K562 (cell line): ENCODE measurements around the gene SNX33. TPM values are rescaled to one million over a fixed set of nuclear protein-coding genes. Genes with fewer than 3 reads are reported as not detected.

Experiments used
- ELF2 ChIP-seq: fragments of 250-450 bp; sonication (Bioruptor Pico); IDR thresholded peaks from 2 replicates; pipeline ENCODE4 v1.5.0; 2021; ENCODE audit warnings: mild to moderate bottlenecking
- GABPB2 ChIP-seq: fragments of 250-450 bp; sonication (Bioruptor Pico); conservative IDR thresholded peaks from 2 replicates; pipeline ENCODE4 v1.5.1; 2021; ENCODE audit warnings: mild to moderate bottlenecking
- KDM1A ChIP-seq, 2 experiments: fragments of 450-650 bp; IDR thresholded peaks; 2 replicates each; pipeline ENCODE4 v1.6.1; 2016; ENCODE audit warnings: mild to moderate bottlenecking in 2 of 2
- KLF10 ChIP-seq: fragments of 250-450 bp; sonication (Bioruptor Pico); IDR thresholded peaks from 2 replicates; pipeline ENCODE4 v1.6.1; 2021; ENCODE audit warnings: matching md5 sums
- MCM5 ChIP-seq: fragments of 450-650 bp; IDR thresholded peaks from 2 replicates; pipeline ENCODE4 v1.6.1; 2016; ENCODE audit warnings: low read depth
- NBN ChIP-seq: fragments of 450-650 bp; IDR thresholded peaks from 2 replicates; pipeline ENCODE4 v1.6.1; 2016; ENCODE audit warnings: low read depth, mild to moderate bottlenecking
- NELFE ChIP-seq: IDR thresholded peaks from 2 replicates; pipeline ENCODE4 v1.6.1; 2011; ENCODE audit warnings: mild to moderate bottlenecking; ENCODE audit not compliant: insufficient read depth, insufficient read length
- POLR2AphosphoS2 ChIP-seq: IDR thresholded peaks from 2 replicates; pipeline ENCODE4 v1.6.1; 2012; ENCODE audit warnings: low read length, improper control_type of control experiment
- TBL1XR1 ChIP-seq, 2 experiments: IDR thresholded peaks; 2 replicates each; pipeline ENCODE4 v1.6.1; 2012; ENCODE audit warnings: improper control_type of control experiment in 2 of 2, low read length in 2 of 2, mild to moderate bottlenecking in 1 of 2
- ZBTB1 ChIP-seq: sonication (generic); formaldehyde crosslinking; IDR thresholded peaks from 2 replicates; pipeline ENCODE4 v1.8.1; 2023; ENCODE audit warnings: missing genetic modification reagents, low read depth, mild to moderate bottlenecking, borderline replicate concordance
- ZFP36 ChIP-seq: fragments of 150-350 bp; IDR thresholded peaks from 2 replicates; pipeline ENCODE4 v1.6.1; 2018; ENCODE audit warnings: low read length, low read depth; ENCODE audit not compliant: partially characterized antibody
- polyA plus RNA-seq, 8 experiments: library from polyadenylated mRNA; depleted of rRNA in 4 of 8; stranded (reverse) in 5 of 8; unstranded in 3 of 8; fragments of >200 nt; fragmentation: Nextera tagmentation in 2 of 8; fragmentation: Illumina TruSeq in 1 of 8; extraction: Ambion mirVana in 2 of 8; extraction: Trizol in 1 of 8; gene quantifications; 2 replicates each; pipeline versions ENCODE4 v1.2.1 to v1.2.3, GENCODE V29; 2011 to 2014; ENCODE audit warnings: inconsistent platforms in 1 of 8, missing spikeins in 1 of 8
- total RNA-seq, 7 experiments: library from RNA; depleted of rRNA in 6 of 7; stranded (reverse); fragments of >200 nt in 6 of 7; fragmentation: Illumina TruSeq in 2 of 7; extraction: Trizol in 2 of 7; gene quantifications; 2 replicates each; pipeline versions ENCODE4 v1.2.1 to v1.2.3, GENCODE V29; 2011 to 2021; ENCODE audit warnings: low replicate concordance in 1 of 7
- TF ChIP-seq, protein P1 (sequence below): fragments of 250-450 bp; sonication (Bioruptor Pico); IDR thresholded peaks from 2 replicates; pipeline ENCODE4 v1.4.0; 2020
- TF ChIP-seq, protein P2 (sequence below): fragments of 250-450 bp; sonication (Bioruptor Pico); IDR thresholded peaks from 2 replicates; pipeline ENCODE4 v1.4.0; 2020; ENCODE audit warnings: borderline replicate concordance
- TF ChIP-seq, protein P3 (sequence below): fragments of 250-450 bp; sonication (Bioruptor Pico); IDR thresholded peaks from 2 replicates; pipeline ENCODE4 v1.5.0; 2021
- TF ChIP-seq, protein P4 (sequence below): fragments of 250-450 bp; sonication (Bioruptor Pico); IDR thresholded peaks from 2 replicates; pipeline ENCODE4 v1.8.0; 2021; ENCODE audit warnings: moderate library complexity, mild to moderate bottlenecking, inconsistent platforms

The SNX33 gene
- total and polyA plus RNA-seq, 9 of the 15 experiments (the other 6 are each of a cell fraction or from before 2014, with no cell fraction given) = 1.4 to 14.1 (median 8.2) TPM

DNA sequence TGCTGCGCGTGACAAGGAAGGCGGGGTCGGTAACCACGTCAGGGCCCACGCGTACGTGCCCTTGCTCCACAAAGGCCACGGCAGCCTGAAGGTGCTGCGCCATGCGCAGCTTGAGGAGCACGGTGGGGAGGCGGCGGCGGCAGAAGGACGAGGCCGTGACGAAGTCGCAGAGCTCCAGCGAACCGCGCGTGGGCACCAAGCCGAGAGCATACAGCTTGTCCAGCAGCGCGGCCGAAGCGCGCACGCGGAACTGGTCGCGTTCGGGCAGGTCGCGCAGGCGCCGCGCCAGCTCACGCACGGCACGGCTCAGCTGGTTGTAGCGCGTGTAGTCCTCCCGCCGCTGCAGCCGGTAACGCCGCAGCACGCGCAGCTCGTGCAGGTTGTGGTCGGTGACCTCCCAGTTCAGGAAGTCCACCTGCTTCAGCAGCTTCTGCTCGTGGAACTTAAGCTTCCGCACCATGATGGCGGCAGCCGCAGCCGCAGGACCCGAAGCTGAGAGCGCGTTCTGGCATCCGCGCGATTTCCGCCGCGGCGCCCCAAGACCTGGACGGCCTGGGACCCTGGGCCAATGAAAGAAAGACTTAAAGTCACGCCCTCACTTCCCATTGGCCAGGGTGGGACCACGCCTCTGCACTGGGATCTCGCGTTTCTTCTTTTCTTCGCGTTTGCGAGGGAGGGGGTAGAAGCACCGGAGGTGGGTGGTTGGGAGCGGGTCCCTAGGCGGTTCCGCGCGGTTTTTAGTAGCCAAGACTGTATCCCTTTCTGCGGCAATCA is 7.8 kb upstream of the SNX33 start, which contains the start of gene IMP3 (continued):
- TF ChIP-seq, protein P1, sequence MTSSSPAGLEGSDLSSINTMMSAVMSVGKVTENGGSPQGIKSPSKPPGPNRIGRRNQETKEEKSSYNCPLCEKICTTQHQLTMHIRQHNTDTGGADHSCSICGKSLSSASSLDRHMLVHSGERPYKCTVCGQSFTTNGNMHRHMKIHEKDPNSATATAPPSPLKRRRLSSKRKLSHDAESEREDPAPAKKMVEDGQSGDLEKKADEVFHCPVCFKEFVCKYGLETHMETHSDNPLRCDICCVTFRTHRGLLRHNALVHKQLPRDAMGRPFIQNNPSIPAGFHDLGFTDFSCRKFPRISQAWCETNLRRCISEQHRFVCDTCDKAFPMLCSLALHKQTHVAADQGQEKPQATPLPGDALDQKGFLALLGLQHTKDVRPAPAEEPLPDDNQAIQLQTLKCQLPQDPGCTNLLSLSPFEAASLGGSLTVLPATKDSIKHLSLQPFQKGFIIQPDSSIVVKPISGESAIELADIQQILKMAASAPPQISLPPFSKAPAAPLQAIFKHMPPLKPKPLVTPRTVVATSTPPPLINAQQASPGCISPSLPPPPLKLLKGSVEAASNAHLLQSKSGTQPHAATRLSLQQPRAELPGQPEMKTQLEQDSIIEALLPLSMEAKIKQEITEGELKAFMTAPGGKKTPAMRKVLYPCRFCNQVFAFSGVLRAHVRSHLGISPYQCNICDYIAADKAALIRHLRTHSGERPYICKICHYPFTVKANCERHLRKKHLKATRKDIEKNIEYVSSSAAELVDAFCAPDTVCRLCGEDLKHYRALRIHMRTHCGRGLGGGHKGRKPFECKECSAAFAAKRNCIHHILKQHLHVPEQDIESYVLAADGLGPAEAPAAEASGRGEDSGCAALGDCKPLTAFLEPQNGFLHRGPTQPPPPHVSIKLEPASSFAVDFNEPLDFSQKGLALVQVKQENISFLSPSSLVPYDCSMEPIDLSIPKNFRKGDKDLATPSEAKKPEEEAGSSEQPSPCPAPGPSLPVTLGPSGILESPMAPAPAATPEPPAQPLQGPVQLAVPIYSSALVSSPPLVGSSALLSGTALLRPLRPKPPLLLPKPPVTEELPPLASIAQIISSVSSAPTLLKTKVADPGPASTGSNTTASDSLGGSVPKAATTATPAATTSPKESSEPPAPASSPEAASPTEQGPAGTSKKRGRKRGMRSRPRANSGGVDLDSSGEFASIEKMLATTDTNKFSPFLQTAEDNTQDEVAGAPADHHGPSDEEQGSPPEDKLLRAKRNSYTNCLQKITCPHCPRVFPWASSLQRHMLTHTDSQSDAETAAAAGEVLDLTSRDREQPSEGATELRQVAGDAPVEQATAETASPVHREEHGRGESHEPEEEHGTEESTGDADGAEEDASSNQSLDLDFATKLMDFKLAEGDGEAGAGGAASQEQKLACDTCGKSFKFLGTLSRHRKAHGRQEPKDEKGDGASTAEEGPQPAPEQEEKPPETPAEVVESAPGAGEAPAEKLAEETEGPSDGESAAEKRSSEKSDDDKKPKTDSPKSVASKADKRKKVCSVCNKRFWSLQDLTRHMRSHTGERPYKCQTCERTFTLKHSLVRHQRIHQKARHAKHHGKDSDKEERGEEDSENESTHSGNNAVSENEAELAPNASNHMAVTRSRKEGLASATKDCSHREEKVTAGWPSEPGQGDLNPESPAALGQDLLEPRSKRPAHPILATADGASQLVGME = 0 out of 2 replicates have a peak, but pooled peaks have one; percentile 13
- TF ChIP-seq NELFE = peak; percentile 4
- TF ChIP-seq NBN = no peak
- TF ChIP-seq, protein P2, sequence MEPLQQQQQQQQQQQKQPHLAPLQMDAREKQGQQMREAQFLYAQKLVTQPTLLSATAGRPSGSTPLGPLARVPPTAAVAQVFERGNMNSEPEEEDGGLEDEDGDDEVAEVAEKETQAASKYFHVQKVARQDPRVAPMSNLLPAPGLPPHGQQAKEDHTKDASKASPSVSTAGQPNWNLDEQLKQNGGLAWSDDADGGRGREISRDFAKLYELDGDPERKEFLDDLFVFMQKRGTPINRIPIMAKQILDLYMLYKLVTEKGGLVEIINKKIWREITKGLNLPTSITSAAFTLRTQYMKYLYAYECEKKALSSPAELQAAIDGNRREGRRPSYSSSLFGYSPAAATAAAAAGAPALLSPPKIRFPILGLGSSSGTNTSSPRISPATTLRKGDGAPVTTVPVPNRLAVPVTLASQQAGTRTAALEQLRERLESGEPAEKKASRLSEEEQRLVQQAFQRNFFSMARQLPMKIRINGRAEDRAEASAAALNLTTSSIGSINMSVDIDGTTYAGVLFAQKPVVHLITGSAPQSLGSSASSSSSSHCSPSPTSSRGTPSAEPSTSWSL = no peak
- no peak for TF ChIP-seq ZFP36
- TF ChIP-seq ZBTB1 = peak; percentile 72; the same call in 1 of the 2 replicates
- TF ChIP-seq TBL1XR1 (IDR thresholded peaks at IDR 0.05; ENCODE audit: low read length in 2 of 2) = 0 out of 4 replicates have a peak, but pooled peaks of 1 of the 2 experiments have one; percentile 52
- TF ChIP-seq GABPB2 (CRISPR knock-in tag) = no peak
- TF ChIP-seq KLF10 = no peak
- no peak for TF ChIP-seq KDM1A (IDR thresholded peaks at IDR 0.05)
- no peak for TF ChIP-seq MCM5
- TF ChIP-seq POLR2AphosphoS2 = peak; percentile 90; the same call in 1 of the 2 replicates
- peak; percentile 88; the same call in 1 of the 2 replicates for TF ChIP-seq ELF2 (CRISPR knock-in tag)
- TF ChIP-seq, protein P3, sequence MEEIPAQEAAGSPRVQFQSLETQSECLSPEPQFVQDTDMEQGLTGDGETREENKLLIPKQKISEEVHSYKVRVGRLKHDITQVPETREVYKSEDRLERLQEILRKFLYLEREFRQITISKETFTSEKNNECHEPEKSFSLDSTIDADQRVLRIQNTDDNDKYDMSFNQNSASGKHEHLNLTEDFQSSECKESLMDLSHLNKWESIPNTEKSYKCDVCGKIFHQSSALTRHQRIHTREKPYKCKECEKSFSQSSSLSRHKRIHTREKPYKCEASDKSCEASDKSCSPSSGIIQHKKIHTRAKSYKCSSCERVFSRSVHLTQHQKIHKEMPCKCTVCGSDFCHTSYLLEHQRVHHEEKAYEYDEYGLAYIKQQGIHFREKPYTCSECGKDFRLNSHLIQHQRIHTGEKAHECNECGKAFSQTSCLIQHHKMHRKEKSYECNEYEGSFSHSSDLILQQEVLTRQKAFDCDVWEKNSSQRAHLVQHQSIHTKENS (CRISPR knock-in tag) = no peak
- TF ChIP-seq, protein P4, sequence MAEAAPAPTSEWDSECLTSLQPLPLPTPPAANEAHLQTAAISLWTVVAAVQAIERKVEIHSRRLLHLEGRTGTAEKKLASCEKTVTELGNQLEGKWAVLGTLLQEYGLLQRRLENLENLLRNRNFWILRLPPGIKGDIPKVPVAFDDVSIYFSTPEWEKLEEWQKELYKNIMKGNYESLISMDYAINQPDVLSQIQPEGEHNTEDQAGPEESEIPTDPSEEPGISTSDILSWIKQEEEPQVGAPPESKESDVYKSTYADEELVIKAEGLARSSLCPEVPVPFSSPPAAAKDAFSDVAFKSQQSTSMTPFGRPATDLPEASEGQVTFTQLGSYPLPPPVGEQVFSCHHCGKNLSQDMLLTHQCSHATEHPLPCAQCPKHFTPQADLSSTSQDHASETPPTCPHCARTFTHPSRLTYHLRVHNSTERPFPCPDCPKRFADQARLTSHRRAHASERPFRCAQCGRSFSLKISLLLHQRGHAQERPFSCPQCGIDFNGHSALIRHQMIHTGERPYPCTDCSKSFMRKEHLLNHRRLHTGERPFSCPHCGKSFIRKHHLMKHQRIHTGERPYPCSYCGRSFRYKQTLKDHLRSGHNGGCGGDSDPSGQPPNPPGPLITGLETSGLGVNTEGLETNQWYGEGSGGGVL (CRISPR knock-in tag) = no peak
